ENCODE results near the gene SLX9. TPM values are rescaled to one million over a fixed set of nuclear protein-coding genes. Genes with fewer than 3 reads are reported as not detected.
A peak's percentile ranks its signal among the peaks of the same experiment; 100 is the strongest.
"Not testable (repeated sequence)": the region's sequence is repeated elsewhere in the genome, so short reads cannot be mapped to it uniquely, and the experiment has no call there.

The SLX9 gene
- polyA plus RNA-seq, 1 donor = 19.4 TPM

- Histone ChIP-seq H3K4me3 (ENCODE audit: low read length) (no peak overlapping the region), H3K4me1 (ENCODE audit: control insufficient read depth, insufficient read depth, low read length) (no peaks in the 10 kb centered on the region), H3K36me3 (ENCODE audit: control insufficient read depth, insufficient read depth, low read length) (no peaks in the 10 kb centered on the region), H3K27ac (ENCODE audit: low read length) (no peak overlapping the region), H3K27me3 (ENCODE audit: control insufficient read depth, insufficient read depth, low read length) (peaks cover 54% of the 10 kb centered on the region), H3K9me3 (ENCODE audit: control insufficient read depth, low read depth, low read length) (peaks cover 9% of the 10 kb centered on the region)
- no peak for DNase-seq
- no CpG with 5 or more reads among the region's 1 CpG for WGBS (ENCODE audit: insufficient coverage, low lambda C conversion rate)
These were observed 14.5 kb upstream of the SLX9 start for GRCh38 chr21:44925378-44925755.

GRCh38 chr21:44926331-44927101, 13.3 kb upstream of the SLX9 start:
- Histone ChIP-seq H3K27ac (ENCODE audit: low read length) (no peak overlapping the region), H3K4me1 (ENCODE audit: control insufficient read depth, insufficient read depth, low read length) (peaks cover 6% of the 10 kb centered on the region), H3K4me3 (ENCODE audit: low read length) (no peak overlapping the region), H3K9me3 (ENCODE audit: control insufficient read depth, low read depth, low read length) (peaks cover 7% of the 10 kb centered on the region), H3K36me3 (ENCODE audit: control insufficient read depth, insufficient read depth, low read length) (no peaks in the 10 kb centered on the region), H3K27me3 (ENCODE audit: control insufficient read depth, insufficient read depth, low read length) (peaks cover 66% of the 10 kb centered on the region)
- DNase-seq = no peak
- WGBS (ENCODE audit: insufficient coverage, low lambda C conversion rate) = 100% methylated on average over 1 of the region's 24 CpGs

GRCh38 chr21:44927259-44927586, 12.6 kb upstream of the SLX9 start:
- no peak overlapping the region for H3K4me3 ChIP-seq (ENCODE audit: low read length)
- no CpG with 5 or more reads among the region's 4 CpGs for whole genome bisulfite sequencing (ENCODE audit: insufficient coverage, low lambda C conversion rate)
- no peaks in the 10 kb centered on the region for H3K36me3 ChIP-seq (ENCODE audit: control insufficient read depth, insufficient read depth, low read length)
- H3K4me1 ChIP-seq (ENCODE audit: control insufficient read depth, insufficient read depth, low read length) = peaks cover 9% of the 10 kb centered on the region
- peaks cover 73% of the 10 kb centered on the region for H3K27me3 ChIP-seq (ENCODE audit: control insufficient read depth, insufficient read depth, low read length)
- H3K9me3 ChIP-seq (ENCODE audit: control insufficient read depth, low read depth, low read length) = peaks cover 13% of the 10 kb centered on the region
- no peak for DNase-seq
- no peak overlapping the region for H3K27ac ChIP-seq (ENCODE audit: low read length)

- peaks cover 76% of the 10 kb centered on the region for H3K27me3 ChIP-seq (ENCODE audit: control insufficient read depth, insufficient read depth, low read length)
- H3K9me3 ChIP-seq (ENCODE audit: control insufficient read depth, low read depth, low read length) = peaks cover 13% of the 10 kb centered on the region
- no peak overlapping the region for H3K4me3 ChIP-seq (ENCODE audit: low read length)
- WGBS (ENCODE audit: insufficient coverage, low lambda C conversion rate) = no CpG with 5 or more reads among the region's 19 CpGs
- no peak overlapping the region for H3K27ac ChIP-seq (ENCODE audit: low read length)
- DNase-seq = no peak
- peaks cover 10% of the 10 kb centered on the region for H3K4me1 ChIP-seq (ENCODE audit: control insufficient read depth, insufficient read depth, low read length)
- H3K36me3 ChIP-seq (ENCODE audit: control insufficient read depth, insufficient read depth, low read length) = no peaks in the 10 kb centered on the region
These were observed 12.0 kb upstream of the SLX9 start for GRCh38 chr21:44927587-44928461.

DNA sequence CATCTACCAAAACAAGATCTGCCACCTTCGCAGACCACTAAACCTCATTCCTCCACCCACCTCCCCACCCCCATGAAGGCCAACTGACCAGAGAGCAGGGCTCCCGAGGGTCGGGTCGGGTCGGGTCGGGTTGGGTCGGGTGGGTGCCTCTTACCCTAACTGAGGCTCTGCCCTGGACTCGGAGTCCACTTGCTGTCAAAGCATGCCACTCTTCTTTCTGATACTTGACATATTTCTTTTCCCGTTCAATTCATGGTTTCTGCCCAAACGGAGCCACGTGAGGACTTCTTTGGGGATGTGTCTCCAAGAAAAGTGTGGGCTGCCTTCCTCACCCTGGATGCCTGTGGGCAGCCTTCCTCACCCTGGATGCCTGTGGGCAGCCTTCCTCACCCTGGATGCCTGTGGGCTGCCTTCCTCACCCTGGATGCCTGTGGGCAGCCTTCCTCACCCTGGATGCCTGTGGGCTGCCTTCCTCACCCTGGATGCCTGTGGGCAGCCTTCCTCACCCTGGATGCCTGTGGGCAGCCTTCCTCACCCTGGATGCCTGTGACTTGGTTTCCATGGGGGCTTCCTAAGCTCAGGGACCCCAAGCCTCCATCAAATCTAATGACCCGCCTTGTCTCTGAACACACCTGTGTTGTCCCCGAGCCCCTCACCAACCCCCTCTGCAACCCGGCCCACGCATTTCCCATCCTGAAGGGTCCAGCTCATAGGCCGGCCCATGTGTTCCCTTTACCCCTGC, 11.2 kb upstream of the SLX9 start:
- H3K27ac ChIP-seq (ENCODE audit: low read length); DNase-seq; H3K36me3 ChIP-seq (ENCODE audit: control insufficient read depth, insufficient read depth, low read length); H3K4me3 ChIP-seq (ENCODE audit: low read length): not testable (repeated sequence)
- Histone ChIP-seq H3K9me3 (ENCODE audit: control insufficient read depth, low read depth, low read length) (peaks cover 13% of the 10 kb centered on the region), H3K27me3 (ENCODE audit: control insufficient read depth, insufficient read depth, low read length) (peaks cover 81% of the 10 kb centered on the region), H3K4me1 (ENCODE audit: control insufficient read depth, insufficient read depth, low read length) (peaks cover 13% of the 10 kb centered on the region)
- WGBS (ENCODE audit: insufficient coverage, low lambda C conversion rate) = no CpG with 5 or more reads among the region's 16 CpGs

- WGBS (ENCODE audit: insufficient coverage, low lambda C conversion rate) = no CpG with 5 or more reads among the region's 6 CpGs
- H3K9me3 ChIP-seq (ENCODE audit: control insufficient read depth, low read depth, low read length) = peaks cover 13% of the 10 kb centered on the region
- H3K4me1 ChIP-seq (ENCODE audit: control insufficient read depth, insufficient read depth, low read length) = peaks cover 13% of the 10 kb centered on the region
- H3K27me3 ChIP-seq (ENCODE audit: control insufficient read depth, insufficient read depth, low read length) = peaks cover 83% of the 10 kb centered on the region
- H3K36me3 ChIP-seq (ENCODE audit: control insufficient read depth, insufficient read depth, low read length) = no peaks in the 10 kb centered on the region
- no peak overlapping the region for H3K4me3 ChIP-seq (ENCODE audit: low read length)
- no peak for DNase-seq
- H3K27ac ChIP-seq (ENCODE audit: low read length) = no peak overlapping the region
These were observed 10.5 kb upstream of the SLX9 start for GRCh38 chr21:44929242-44929798.

- H3K4me1 ChIP-seq (ENCODE audit: control insufficient read depth, insufficient read depth, low read length) = peaks cover 13% of the 10 kb centered on the region
- 60% methylated on average over 4 of the region's 9 CpGs for WGBS (ENCODE audit: insufficient coverage, low lambda C conversion rate)
- DNase-seq = no peak
- H3K27me3 ChIP-seq (ENCODE audit: control insufficient read depth, insufficient read depth, low read length) = peaks cover 81% of the 10 kb centered on the region
- peaks cover 13% of the 10 kb centered on the region for H3K9me3 ChIP-seq (ENCODE audit: control insufficient read depth, low read depth, low read length)
- H3K27ac ChIP-seq (ENCODE audit: low read length) = no peak overlapping the region
- H3K4me3 ChIP-seq (ENCODE audit: low read length) = no peak overlapping the region
- H3K36me3 ChIP-seq (ENCODE audit: control insufficient read depth, insufficient read depth, low read length) = no peaks in the 10 kb centered on the region
These were observed 9.9 kb upstream of the SLX9 start for GRCh38 chr21:44929799-44930542.

- Histone ChIP-seq H3K27ac (ENCODE audit: low read length) (no peak overlapping the region), H3K27me3 (ENCODE audit: control insufficient read depth, insufficient read depth, low read length) (peaks cover 81% of the 10 kb centered on the region), H3K4me3 (ENCODE audit: low read length) (no peak overlapping the region), H3K4me1 (ENCODE audit: control insufficient read depth, insufficient read depth, low read length) (peaks cover 13% of the 10 kb centered on the region), H3K9me3 (ENCODE audit: control insufficient read depth, low read depth, low read length) (peaks cover 13% of the 10 kb centered on the region), H3K36me3 (ENCODE audit: control insufficient read depth, insufficient read depth, low read length) (no peaks in the 10 kb centered on the region)
- no peak for DNase-seq
- WGBS (ENCODE audit: insufficient coverage, low lambda C conversion rate) = 20% methylated on average over 1 of the region's 12 CpGs
These were observed 9.3 kb upstream of the SLX9 start for GRCh38 chr21:44930543-44930981.

DNA sequence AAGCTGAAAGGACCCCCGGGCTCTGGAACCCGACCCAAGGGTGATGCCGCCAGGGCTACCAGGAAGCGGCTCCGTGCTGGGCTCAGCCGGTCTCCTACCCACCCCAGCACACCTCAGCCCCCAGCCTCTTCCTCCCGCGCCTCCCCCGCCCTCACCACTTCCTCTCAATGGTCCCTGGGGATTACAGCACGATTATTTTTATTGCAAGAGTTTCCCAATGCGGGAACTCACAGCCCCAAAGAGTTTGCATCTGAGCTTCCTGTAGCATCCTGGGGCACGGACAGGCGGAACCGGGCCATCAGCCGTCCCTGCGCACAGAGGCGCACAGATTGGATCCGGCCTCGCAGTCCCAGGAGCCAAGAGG, 8.7 kb upstream of the SLX9 start:
- DNase-seq = peak in 1 of 2 donors; percentile 21
- no CpG with 5 or more reads among the region's 19 CpGs for WGBS (ENCODE audit: insufficient coverage, low lambda C conversion rate)
- peaks cover 13% of the 10 kb centered on the region for H3K9me3 ChIP-seq (ENCODE audit: control insufficient read depth, low read depth, low read length)
- no peak overlapping the region for H3K27ac ChIP-seq (ENCODE audit: low read length)
- peaks cover 79% of the 10 kb centered on the region for H3K27me3 ChIP-seq (ENCODE audit: control insufficient read depth, insufficient read depth, low read length)
- peaks cover 13% of the 10 kb centered on the region for H3K4me1 ChIP-seq (ENCODE audit: control insufficient read depth, insufficient read depth, low read length)
- H3K4me3 ChIP-seq (ENCODE audit: low read length) = no peak overlapping the region
- H3K36me3 ChIP-seq (ENCODE audit: control insufficient read depth, insufficient read depth, low read length) = no peaks in the 10 kb centered on the region
